ENCODE measurements around the gene IPO8. TPM values are rescaled to one million over a fixed set of nuclear protein-coding genes. Genes with fewer than 3 reads are reported as not detected.

Gene IPO8
- total and polyA plus RNA-seq, 3 donors from 2014 or later, result 27.4 to 46.4 (median 37.2) TPM

GRCh38 chr12:30646821-30647220 is 48.8 kb downstream of the IPO8 start:
- Histone ChIP-seq H3K4me3 (no peak overlapping the region), H3K27ac (no peak overlapping the region), H3K36me3 (ENCODE audit: low read depth, missing control alignments) (no peaks in the 10 kb centered on the region), H3K4me1 (no peaks in the 10 kb centered on the region), H3K27me3 (no peaks in the 10 kb centered on the region), H3K9me3 (no peaks in the 10 kb centered on the region)
- intact Hi-C loops (cut with DNase I; ENCODE audit: low total_unique reads), result no loop called here
- TF ChIP-seq POLR2A (IDR thresholded peaks at IDR 0.05) (no peak), CTCF (IDR thresholded peaks at IDR 0.05) (no peak)
- 55 to 56% methylated on average over 4 of the region's 4 CpGs for WGBS, 2 donors
- no peak for DNase-seq

DNA sequence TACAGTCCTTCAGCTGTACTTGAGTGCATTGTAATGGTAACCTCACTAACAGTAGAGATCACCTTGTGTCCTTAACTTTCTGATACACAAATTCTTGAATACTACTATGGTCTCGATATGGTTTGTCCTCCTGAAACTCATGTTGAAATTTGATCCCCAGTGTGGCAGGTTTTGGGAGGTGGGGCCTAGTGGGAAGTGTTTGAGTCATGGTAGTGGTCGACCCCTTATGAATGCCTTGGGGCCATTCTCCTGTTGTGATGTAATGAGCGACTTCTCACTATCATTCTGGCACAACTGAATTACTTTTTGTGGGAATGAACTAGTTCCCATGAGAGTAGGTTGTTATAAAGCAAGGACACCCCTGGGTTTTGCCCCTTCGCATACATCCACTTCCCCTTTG is 52.3 kb downstream of the IPO8 start:
- H3K4me1 ChIP-seq, result no peaks in the 10 kb centered on the region
- intact Hi-C loops (cut with DNase I; ENCODE audit: low total_unique reads), result no loop called here
- 96 to 97% methylated on average over 4 of the region's 4 CpGs for WGBS, 2 donors
- DNase-seq, result no peak
- H3K4me3 ChIP-seq, result no peak overlapping the region
- TF ChIP-seq CTCF (IDR thresholded peaks at IDR 0.05) (no peak), POLR2A (IDR thresholded peaks at IDR 0.05) (no peak)
- H3K9me3 ChIP-seq, result no peaks in the 10 kb centered on the region
- no peaks in the 10 kb centered on the region for H3K27me3 ChIP-seq
- no peaks in the 10 kb centered on the region for H3K36me3 ChIP-seq (ENCODE audit: low read depth, missing control alignments)
- no peak overlapping the region for H3K27ac ChIP-seq

DNA sequence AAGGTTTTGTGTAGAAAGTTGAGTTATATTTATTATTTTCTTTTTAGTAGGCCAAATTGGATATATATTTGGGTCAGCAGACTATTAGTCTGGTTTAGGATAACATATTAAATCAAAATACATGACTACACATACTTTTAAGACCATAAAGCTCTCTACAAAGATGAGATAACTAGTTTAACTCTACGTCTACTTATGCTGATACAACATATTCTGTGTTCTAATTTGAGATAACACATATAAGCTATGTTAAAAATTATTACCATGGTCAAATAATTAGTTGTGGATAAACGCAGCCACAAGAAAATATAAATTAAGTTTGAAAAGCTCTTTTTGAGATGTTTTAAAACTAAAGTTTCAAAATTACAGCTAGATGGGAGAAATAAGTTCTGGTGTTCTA is 55.3 kb downstream of the IPO8 start:
- DNase-seq, result no peak
- H3K27ac ChIP-seq, result no peak overlapping the region
- H3K9me3 ChIP-seq, result no peaks in the 10 kb centered on the region
- no peaks in the 10 kb centered on the region for H3K4me1 ChIP-seq
- no peaks in the 10 kb centered on the region for H3K36me3 ChIP-seq (ENCODE audit: low read depth, missing control alignments)
- intact Hi-C loops (cut with DNase I; ENCODE audit: low total_unique reads), result no loop called here
- no peaks in the 10 kb centered on the region for H3K27me3 ChIP-seq
- TF ChIP-seq POLR2A (IDR thresholded peaks at IDR 0.05), result no peak
- no peak for TF ChIP-seq CTCF (IDR thresholded peaks at IDR 0.05)
- WGBS, 2 donors, result 64 to 82% methylated on average over 2 of the region's 2 CpGs
- no peak overlapping the region for H3K4me3 ChIP-seq

DNA sequence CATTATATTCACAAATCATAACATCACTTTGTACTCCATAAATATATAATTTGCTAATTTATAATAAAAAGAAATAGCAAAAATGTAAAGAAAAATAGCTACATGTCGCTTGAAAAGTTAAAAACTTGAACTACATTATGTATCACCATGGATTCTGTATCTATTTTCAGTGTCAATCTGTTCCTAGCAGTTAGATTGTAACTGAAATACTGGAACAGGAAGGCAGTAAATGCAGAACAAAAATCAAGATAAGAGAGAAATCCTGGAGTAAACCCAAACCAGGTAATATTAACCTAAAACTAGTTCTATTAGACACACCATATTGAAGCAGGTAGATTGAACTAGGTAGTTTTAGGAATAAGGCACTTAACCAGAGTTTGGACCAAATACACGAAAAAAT is 60.3 kb downstream of the IPO8 start:
- WGBS, 2 donors, result 79 to 87% methylated on average over 2 of the region's 2 CpGs
- H3K4me3 ChIP-seq, result no peak overlapping the region
- no peaks in the 10 kb centered on the region for H3K9me3 ChIP-seq
- H3K4me1 ChIP-seq, result no peaks in the 10 kb centered on the region
- TF ChIP-seq POLR2A (IDR thresholded peaks at IDR 0.05), result no peak
- no peak for TF ChIP-seq CTCF (IDR thresholded peaks at IDR 0.05)
- no peak for DNase-seq
- no peak overlapping the region for H3K27ac ChIP-seq
- H3K36me3 ChIP-seq (ENCODE audit: low read depth, missing control alignments), result peaks cover 2% of the 10 kb centered on the region
- no peaks in the 10 kb centered on the region for H3K27me3 ChIP-seq
- intact Hi-C loops (cut with DNase I; ENCODE audit: low total_unique reads), result no loop called here

- Histone ChIP-seq H3K36me3 (ENCODE audit: low read depth, missing control alignments) (peaks cover 2% of the 10 kb centered on the region), H3K9me3 (no peaks in the 10 kb centered on the region), H3K27ac (no peak overlapping the region), H3K27me3 (no peaks in the 10 kb centered on the region), H3K4me3 (no peak overlapping the region), H3K4me1 (no peaks in the 10 kb centered on the region)
- DNase-seq, result no peak
- intact Hi-C loops (cut with DNase I; ENCODE audit: low total_unique reads), result no loop called here
- 91 to 94% methylated on average over 6 of the region's 6 CpGs for WGBS, 2 donors
- TF ChIP-seq CTCF (IDR thresholded peaks at IDR 0.05), result no peak
- TF ChIP-seq POLR2A (IDR thresholded peaks at IDR 0.05), result no peak
Observed at GRCh38 chr12:30631740-30632139, 63.9 kb downstream of the IPO8 start.
